PC-3 (cell line): ENCODE results near the gene MSI2. TPM values are rescaled to one million over a fixed set of nuclear protein-coding genes. Genes with fewer than 3 reads are reported as not detected.

ENCODE experiments used
- ATAC-seq: fragments of 200-7000 bp; cut with Tn5 transposase; 2 replicates; pipeline ENCODE4 v1.9.1; 2020; ENCODE audit warnings: mild to moderate bottlenecking, moderate library complexity
- BruUV-seq: library from RNA; stranded (reverse); fragments of 400-500 nt; replicated peaks from 2 replicates; lab custom pipeline; 2021; lab: Mats Ljungman, UMichigan
- CTCF ChIA-PET: fragments of 300-600 bp; sonication (Branson Sonifier 250); formaldehyde crosslinking; loops from one replicate; lab custom pipeline; 2022; ENCODE audit warnings: antibody characterized with exemption; lab: Charles Lee
- POLR2A ChIA-PET: fragments of 300-600 bp; sonication (Branson Sonifier 250); formaldehyde crosslinking; loops from one replicate; lab custom pipeline; 2022; ENCODE audit warnings: antibody characterized with exemption; ENCODE audit not compliant: unreplicated experiment; lab: Charles Lee
- DNase-seq: peaks from one replicate; pipeline ENCODE4 v3.0.0-alpha.2; 2015
- H2AFZ ChIP-seq: fragments of 300-600 bp; sonication (generic); 2 replicates; pipeline ENCODE4 v1.6.0; 2016; ENCODE audit warnings: antibody characterized with exemption, low read length
- H3F3A ChIP-seq: fragments of 300-600 bp; sonication (generic); one replicate; pipeline ENCODE4 v1.6.0; 2017; ENCODE audit warnings: antibody characterized with exemption, low read length, control low read depth, mild to moderate bottlenecking; ENCODE audit not compliant: unreplicated experiment
- H3K27ac ChIP-seq: fragments of 300-600 bp; sonication (generic); 2 replicates; pipeline ENCODE4 v1.5.1; 2016; ENCODE audit warnings: mild to moderate bottlenecking, low read length
- H3K27me3 ChIP-seq: fragments of 300-600 bp; sonication (generic); 2 replicates; pipeline ENCODE4 v1.6.1; 2016; ENCODE audit warnings: low read length, mixed read lengths
- H3K36me3 ChIP-seq: fragments of 300-600 bp; sonication (generic); 2 replicates; pipeline ENCODE4 v1.6.1; 2016; ENCODE audit warnings: low read depth, mixed run types, low read length, mixed read lengths
- H3K4me1 ChIP-seq: fragments of 300-600 bp; sonication (generic); 2 replicates; pipeline ENCODE4 v1.5.1; 2016; ENCODE audit warnings: low read length; ENCODE audit not compliant: insufficient read depth
- H3K4me2 ChIP-seq: fragments of 300-600 bp; sonication (generic); 2 replicates; pipeline ENCODE4 v1.6.0; 2016; ENCODE audit warnings: low read length
- H3K4me3 ChIP-seq: fragments of 300-600 bp; sonication (generic); 2 replicates; pipeline ENCODE4 v1.5.1; 2016; ENCODE audit warnings: mild to moderate bottlenecking, low read length, mixed read lengths
- H3K79me2 ChIP-seq: fragments of 300-600 bp; sonication (generic); 2 replicates; pipeline ENCODE4 v1.6.1; 2017; ENCODE audit warnings: low read length, mixed read lengths
- H3K9ac ChIP-seq: fragments of 300-600 bp; sonication (generic); 2 replicates; pipeline ENCODE4 v1.6.0; 2016; ENCODE audit warnings: mild to moderate bottlenecking, low read length
- H3K9me2 ChIP-seq: fragments of 300-600 bp; sonication (generic); replicated peaks from 2 replicates; pipeline ENCODE4 v1.6.1; 2016; ENCODE audit warnings: mixed run types, low read length, mixed read lengths
- H3K9me3 ChIP-seq: fragments of 300-600 bp; sonication (generic); 2 replicates; pipeline ENCODE4 v1.6.1; 2016; ENCODE audit warnings: low read length, mixed read lengths
- H4K20me1 ChIP-seq: fragments of 300-600 bp; sonication (generic); 2 replicates; pipeline ENCODE4 v1.6.1; 2016; ENCODE audit warnings: low read length, mixed read lengths
- CTCF ChIP-seq: fragments of 300-600 bp; sonication (generic); conservative IDR thresholded peaks from 2 replicates; pipeline ENCODE4 v1.5.1; 2017; ENCODE audit warnings: antibody characterized with exemption, low read depth, mild to moderate bottlenecking, low read length
- EZH2 ChIP-seq: fragments of 300-600 bp; sonication (generic); IDR thresholded peaks from one replicate; pipeline ENCODE4 v1.6.1; 2017; ENCODE audit warnings: antibody characterized with exemption, mild to moderate bottlenecking, low read length; ENCODE audit not compliant: unreplicated experiment
- EZH2phosphoT487 ChIP-seq: fragments of 300-600 bp; sonication (generic); IDR thresholded peaks from 2 replicates; pipeline ENCODE4 v1.6.1; 2018; ENCODE audit warnings: mild to moderate bottlenecking, antibody characterized with exemption, low read length, borderline replicate concordance
- intact Hi-C: fragments of 100-400 bp; cut with micrococcal nuclease; formaldehyde crosslinking; loops from 2 replicates; pipeline ENCODE4 v1.9.0; 2023
- total RNA-seq: library from RNA; depleted of rRNA; stranded (reverse); fragments of >200 nt; gene quantifications from 2 replicates; pipeline ENCODE4 v1.2.3, GENCODE V29; 2014

Gene MSI2
- total RNA-seq, 1 experiment from 2014 or later = 54.7 TPM

GRCh38 chr17:57589151-57590034, 333.1 kb downstream of the MSI2 start:
- Histone ChIP-seq H3K9ac (no peak overlapping the region), H3K79me2 (no peaks in the 10 kb centered on the region), H3K9me3 (no peaks in the 10 kb centered on the region), H3K27me3 (no peaks in the 10 kb centered on the region), H3K4me3 (no peak overlapping the region), H3K27ac (no peak overlapping the region), H4K20me1 (no peaks in the 10 kb centered on the region), H3F3A (no peaks in the 10 kb centered on the region), H3K9me2 (no peaks in the 10 kb centered on the region), H2AFZ (no peak overlapping the region), H3K36me3 (no peaks in the 10 kb centered on the region), H3K4me2 (no peak overlapping the region), H3K4me1 (no peaks in the 10 kb centered on the region)
- no TSS peak for BruUV-seq
- intact Hi-C loops = no loop called here
- no peak for TF ChIP-seq CTCF
- TF ChIP-seq EZH2 = no peak
- TF ChIP-seq EZH2phosphoT487 = no peak
- DNase-seq (no peak), ATAC-seq (no peak)
- ChIA-PET POLR2A (no interaction called here), CTCF (no interaction called here)

- Histone ChIP-seq H3K27ac (no peak overlapping the region), H3K4me1 (peaks cover 6% of the 10 kb centered on the region), H4K20me1 (no peaks in the 10 kb centered on the region), H3K9me3 (no peaks in the 10 kb centered on the region), H3K79me2 (no peaks in the 10 kb centered on the region), H3K27me3 (no peaks in the 10 kb centered on the region), H3K9ac (no peak overlapping the region), H3F3A (no peaks in the 10 kb centered on the region), H3K36me3 (no peaks in the 10 kb centered on the region), H2AFZ (no peak overlapping the region), H3K4me2 (no peak overlapping the region), H3K4me3 (no peak overlapping the region), H3K9me2 (no peaks in the 10 kb centered on the region)
- intact Hi-C loops = no loop called here
- ChIA-PET POLR2A (no interaction called here), CTCF (no interaction called here)
- no peak for DNase-seq
- BruUV-seq = no TSS peak
- ATAC-seq = no peak
- TF ChIP-seq EZH2phosphoT487 (no peak), EZH2 (no peak), CTCF (no peak)
Observed at GRCh38 chr17:57593739-57594462, 337.6 kb downstream of the MSI2 start.
